Measurements from ENCODE around the gene MROH7.

The MROH7 gene

DNA sequence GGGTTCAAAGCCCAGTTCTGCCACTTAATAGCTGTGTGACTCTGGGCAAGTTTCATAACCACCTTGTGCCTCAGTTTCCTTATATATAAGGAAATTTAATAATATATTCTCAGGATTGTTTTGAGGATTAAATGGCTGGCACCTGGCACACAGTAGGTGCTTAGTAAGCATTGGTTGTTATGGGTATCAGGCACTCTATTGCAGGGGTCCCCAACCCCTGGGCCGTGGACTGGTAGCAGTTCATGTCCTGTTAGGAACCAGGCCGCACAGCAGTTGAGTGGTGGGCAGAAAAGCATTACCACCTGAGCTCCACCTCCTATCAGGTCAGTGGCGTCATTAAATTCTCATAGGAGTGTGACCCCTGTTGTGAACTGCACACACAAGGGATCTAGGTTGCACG lies 104.3 kb downstream of the MROH7 start (continued):
- TF ChIP-seq, protein P1, sequence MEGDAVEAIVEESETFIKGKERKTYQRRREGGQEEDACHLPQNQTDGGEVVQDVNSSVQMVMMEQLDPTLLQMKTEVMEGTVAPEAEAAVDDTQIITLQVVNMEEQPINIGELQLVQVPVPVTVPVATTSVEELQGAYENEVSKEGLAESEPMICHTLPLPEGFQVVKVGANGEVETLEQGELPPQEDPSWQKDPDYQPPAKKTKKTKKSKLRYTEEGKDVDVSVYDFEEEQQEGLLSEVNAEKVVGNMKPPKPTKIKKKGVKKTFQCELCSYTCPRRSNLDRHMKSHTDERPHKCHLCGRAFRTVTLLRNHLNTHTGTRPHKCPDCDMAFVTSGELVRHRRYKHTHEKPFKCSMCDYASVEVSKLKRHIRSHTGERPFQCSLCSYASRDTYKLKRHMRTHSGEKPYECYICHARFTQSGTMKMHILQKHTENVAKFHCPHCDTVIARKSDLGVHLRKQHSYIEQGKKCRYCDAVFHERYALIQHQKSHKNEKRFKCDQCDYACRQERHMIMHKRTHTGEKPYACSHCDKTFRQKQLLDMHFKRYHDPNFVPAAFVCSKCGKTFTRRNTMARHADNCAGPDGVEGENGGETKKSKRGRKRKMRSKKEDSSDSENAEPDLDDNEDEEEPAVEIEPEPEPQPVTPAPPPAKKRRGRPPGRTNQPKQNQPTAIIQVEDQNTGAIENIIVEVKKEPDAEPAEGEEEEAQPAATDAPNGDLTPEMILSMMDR (tag by site-specific recombination; IDR thresholded peaks at IDR 0.05) = no peak
- no peak for TF ChIP-seq ZBTB17 (tag by site-specific recombination; IDR thresholded peaks at IDR 0.05)
- no peak for TF ChIP-seq ZNF670 (tag by site-specific recombination; IDR thresholded peaks at IDR 0.05; ENCODE audit: low read depth)
- TF ChIP-seq, protein P2, sequence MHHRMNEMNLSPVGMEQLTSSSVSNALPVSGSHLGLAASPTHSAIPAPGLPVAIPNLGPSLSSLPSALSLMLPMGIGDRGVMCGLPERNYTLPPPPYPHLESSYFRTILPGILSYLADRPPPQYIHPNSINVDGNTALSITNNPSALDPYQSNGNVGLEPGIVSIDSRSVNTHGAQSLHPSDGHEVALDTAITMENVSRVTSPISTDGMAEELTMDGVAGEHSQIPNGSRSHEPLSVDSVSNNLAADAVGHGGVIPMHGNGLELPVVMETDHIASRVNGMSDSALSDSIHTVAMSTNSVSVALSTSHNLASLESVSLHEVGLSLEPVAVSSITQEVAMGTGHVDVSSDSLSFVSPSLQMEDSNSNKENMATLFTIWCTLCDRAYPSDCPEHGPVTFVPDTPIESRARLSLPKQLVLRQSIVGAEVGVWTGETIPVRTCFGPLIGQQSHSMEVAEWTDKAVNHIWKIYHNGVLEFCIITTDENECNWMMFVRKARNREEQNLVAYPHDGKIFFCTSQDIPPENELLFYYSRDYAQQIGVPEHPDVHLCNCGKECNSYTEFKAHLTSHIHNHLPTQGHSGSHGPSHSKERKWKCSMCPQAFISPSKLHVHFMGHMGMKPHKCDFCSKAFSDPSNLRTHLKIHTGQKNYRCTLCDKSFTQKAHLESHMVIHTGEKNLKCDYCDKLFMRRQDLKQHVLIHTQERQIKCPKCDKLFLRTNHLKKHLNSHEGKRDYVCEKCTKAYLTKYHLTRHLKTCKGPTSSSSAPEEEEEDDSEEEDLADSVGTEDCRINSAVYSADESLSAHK (tag by site-specific recombination; IDR thresholded peaks at IDR 0.05) = no peak

DNA sequence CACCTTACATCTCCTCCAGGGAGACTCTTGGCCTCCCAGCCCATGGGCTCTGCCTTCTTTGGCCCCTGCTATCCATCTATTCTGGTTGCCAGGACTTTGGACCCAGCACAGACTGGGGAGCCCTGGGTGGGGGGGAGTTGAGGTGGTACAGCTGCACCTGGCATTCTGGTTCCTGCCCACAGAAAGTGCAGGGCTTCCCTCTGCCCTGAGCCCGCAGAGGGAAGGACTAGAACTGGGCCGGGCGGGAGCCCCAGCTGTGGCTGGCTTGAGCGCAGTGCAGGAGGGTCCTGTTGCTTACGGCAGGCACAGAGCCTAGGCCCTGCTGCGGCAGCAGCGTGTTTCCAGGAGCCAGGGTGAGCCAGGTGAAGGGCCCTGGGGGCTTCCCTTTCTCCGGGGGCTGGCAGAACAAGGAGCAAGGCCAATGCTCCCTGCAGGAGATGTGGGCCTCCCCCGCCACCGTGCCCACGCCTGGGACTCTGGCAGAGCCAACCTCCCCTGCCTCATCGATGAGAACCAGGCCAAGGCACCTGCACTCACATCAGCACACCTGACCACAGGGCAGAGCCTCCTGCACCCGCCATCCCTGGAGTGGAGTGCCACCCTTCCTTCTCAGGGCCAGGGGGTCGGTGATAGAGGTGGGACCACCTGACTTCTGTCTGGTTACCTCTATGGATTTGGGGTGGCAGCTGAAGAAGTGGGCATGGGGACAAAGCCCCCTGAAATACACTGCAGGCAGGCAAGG lies 106.7 kb downstream of the MROH7 start:
- Histone ChIP-seq H3K9me3 (ENCODE audit: control insufficient read depth, insufficient read depth, low read depth, low read length) (no peaks in the 10 kb centered on the region), H3K4me1 (ENCODE audit: control insufficient read depth, insufficient read depth, low read length) (no peaks in the 10 kb centered on the region), H3K36me3 (ENCODE audit: control insufficient read depth in 2 of 2, insufficient read depth in 1 of 2, low read length in 2 of 2) (peaks cover 0 to 15% of the 10 kb centered on the region in 2 experiments; a peak in 1 of 3 replicates), H3K4me3 (ENCODE audit: low read depth, low read length) (no peak overlapping the region), H3K27ac (ENCODE audit: extremely low read depth, low read depth, low read length) (no peak overlapping the region)
- POLR2A ChIA-PET = no interaction called here
- TF ChIP-seq, protein P3, sequence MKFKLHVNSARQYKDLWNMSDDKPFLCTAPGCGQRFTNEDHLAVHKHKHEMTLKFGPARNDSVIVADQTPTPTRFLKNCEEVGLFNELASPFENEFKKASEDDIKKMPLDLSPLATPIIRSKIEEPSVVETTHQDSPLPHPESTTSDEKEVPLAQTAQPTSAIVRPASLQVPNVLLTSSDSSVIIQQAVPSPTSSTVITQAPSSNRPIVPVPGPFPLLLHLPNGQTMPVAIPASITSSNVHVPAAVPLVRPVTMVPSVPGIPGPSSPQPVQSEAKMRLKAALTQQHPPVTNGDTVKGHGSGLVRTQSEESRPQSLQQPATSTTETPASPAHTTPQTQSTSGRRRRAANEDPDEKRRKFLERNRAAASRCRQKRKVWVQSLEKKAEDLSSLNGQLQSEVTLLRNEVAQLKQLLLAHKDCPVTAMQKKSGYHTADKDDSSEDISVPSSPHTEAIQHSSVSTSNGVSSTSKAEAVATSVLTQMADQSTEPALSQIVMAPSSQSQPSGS (tag by site-specific recombination; IDR thresholded peaks at IDR 0.05; ENCODE audit: low read depth) = no peak
- TF ChIP-seq SETDB1 (IDR thresholded peaks at IDR 0.05; ENCODE audit: insufficient read length, low read length) (no peak), TCF7L2 (IDR thresholded peaks at IDR 0.05; ENCODE audit: borderline replicate concordance, low read depth, low read length) (no peak), YY2 (tag by site-specific recombination; IDR thresholded peaks at IDR 0.05) (no peak), SCRT1 (tag by site-specific recombination; IDR thresholded peaks at IDR 0.05; ENCODE audit: borderline replicate concordance) (no peak), ZNF391 (tag by site-specific recombination; IDR thresholded peaks at IDR 0.05; ENCODE audit: borderline replicate concordance, low read depth) (no peak), KLF1 (tag by site-specific recombination; IDR thresholded peaks at IDR 0.05) (no peak), ZNF707 (tag by site-specific recombination; IDR thresholded peaks at IDR 0.05) (no peak)
- TF ChIP-seq, protein P4, sequence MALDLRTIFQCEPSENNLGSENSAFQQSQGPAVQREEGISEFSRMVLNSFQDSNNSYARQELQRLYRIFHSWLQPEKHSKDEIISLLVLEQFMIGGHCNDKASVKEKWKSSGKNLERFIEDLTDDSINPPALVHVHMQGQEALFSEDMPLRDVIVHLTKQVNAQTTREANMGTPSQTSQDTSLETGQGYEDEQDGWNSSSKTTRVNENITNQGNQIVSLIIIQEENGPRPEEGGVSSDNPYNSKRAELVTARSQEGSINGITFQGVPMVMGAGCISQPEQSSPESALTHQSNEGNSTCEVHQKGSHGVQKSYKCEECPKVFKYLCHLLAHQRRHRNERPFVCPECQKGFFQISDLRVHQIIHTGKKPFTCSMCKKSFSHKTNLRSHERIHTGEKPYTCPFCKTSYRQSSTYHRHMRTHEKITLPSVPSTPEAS (tag by site-specific recombination; IDR thresholded peaks at IDR 0.05) = no peak
- TF ChIP-seq, protein P5, sequence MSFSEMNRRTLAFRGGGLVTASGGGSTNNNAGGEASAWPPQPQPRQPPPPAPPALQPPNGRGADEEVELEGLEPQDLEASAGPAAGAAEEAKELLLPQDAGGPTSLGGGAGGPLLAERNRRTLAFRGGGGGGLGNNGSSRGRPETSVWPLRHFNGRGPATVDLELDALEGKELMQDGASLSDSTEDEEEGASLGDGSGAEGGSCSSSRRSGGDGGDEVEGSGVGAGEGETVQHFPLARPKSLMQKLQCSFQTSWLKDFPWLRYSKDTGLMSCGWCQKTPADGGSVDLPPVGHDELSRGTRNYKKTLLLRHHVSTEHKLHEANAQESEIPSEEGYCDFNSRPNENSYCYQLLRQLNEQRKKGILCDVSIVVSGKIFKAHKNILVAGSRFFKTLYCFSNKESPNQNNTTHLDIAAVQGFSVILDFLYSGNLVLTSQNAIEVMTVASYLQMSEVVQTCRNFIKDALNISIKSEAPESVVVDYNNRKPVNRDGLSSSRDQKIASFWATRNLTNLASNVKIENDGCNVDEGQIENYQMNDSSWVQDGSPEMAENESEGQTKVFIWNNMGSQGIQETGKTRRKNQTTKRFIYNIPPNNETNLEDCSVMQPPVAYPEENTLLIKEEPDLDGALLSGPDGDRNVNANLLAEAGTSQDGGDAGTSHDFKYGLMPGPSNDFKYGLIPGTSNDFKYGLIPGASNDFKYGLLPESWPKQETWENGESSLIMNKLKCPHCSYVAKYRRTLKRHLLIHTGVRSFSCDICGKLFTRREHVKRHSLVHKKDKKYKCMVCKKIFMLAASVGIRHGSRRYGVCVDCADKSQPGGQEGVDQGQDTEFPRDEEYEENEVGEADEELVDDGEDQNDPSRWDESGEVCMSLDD (tag by site-specific recombination; IDR thresholded peaks at IDR 0.05) = no peak
- TF ChIP-seq, protein P6, sequence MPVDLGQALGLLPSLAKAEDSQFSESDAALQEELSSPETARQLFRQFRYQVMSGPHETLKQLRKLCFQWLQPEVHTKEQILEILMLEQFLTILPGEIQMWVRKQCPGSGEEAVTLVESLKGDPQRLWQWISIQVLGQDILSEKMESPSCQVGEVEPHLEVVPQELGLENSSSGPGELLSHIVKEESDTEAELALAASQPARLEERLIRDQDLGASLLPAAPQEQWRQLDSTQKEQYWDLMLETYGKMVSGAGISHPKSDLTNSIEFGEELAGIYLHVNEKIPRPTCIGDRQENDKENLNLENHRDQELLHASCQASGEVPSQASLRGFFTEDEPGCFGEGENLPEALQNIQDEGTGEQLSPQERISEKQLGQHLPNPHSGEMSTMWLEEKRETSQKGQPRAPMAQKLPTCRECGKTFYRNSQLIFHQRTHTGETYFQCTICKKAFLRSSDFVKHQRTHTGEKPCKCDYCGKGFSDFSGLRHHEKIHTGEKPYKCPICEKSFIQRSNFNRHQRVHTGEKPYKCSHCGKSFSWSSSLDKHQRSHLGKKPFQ (tag by site-specific recombination; IDR thresholded peaks at IDR 0.05) = no peak
- TF ChIP-seq, protein P7, sequence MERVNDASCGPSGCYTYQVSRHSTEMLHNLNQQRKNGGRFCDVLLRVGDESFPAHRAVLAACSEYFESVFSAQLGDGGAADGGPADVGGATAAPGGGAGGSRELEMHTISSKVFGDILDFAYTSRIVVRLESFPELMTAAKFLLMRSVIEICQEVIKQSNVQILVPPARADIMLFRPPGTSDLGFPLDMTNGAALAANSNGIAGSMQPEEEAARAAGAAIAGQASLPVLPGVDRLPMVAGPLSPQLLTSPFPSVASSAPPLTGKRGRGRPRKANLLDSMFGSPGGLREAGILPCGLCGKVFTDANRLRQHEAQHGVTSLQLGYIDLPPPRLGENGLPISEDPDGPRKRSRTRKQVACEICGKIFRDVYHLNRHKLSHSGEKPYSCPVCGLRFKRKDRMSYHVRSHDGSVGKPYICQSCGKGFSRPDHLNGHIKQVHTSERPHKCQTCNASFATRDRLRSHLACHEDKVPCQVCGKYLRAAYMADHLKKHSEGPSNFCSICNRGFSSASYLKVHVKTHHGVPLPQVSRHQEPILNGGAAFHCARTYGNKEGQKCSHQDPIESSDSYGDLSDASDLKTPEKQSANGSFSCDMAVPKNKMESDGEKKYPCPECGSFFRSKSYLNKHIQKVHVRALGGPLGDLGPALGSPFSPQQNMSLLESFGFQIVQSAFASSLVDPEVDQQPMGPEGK (tag by site-specific recombination; IDR thresholded peaks at IDR 0.05) = no peak
- CTCF ChIA-PET = no interaction called here
